ENCODE data around the gene ASPSCR1. TPM values are rescaled to one million over a fixed set of nuclear protein-coding genes. Genes with fewer than 3 reads are reported as not detected.
A peak's percentile ranks its signal among the peaks of the same experiment; 100 is the strongest.

Gene ASPSCR1
- total and polyA plus RNA-seq, 2 of the 13 experiments (the other 11 are each of a cell fraction or from before 2014, with no cell fraction given), result 274 to 314 TPM

- TF ChIP-seq ZBTB2 (CRISPR knock-in tag; IDR thresholded peaks at IDR 0.05; ENCODE audit: low read depth), result no peak
- TF ChIP-seq ZC3H13 (CRISPR knock-in tag; IDR thresholded peaks at IDR 0.05), result no peak
- TF ChIP-seq ZNF350 (CRISPR knock-in tag; IDR thresholded peaks at IDR 0.05; ENCODE audit: borderline replicate concordance, low read depth), result no peak; the same call in 1 of the 2 replicates
- no peak for TF ChIP-seq ZKSCAN8 (CRISPR knock-in tag; IDR thresholded peaks at IDR 0.05; ENCODE audit: borderline replicate concordance)
- no peak for TF ChIP-seq SMC3 (IDR thresholded peaks at IDR 0.05; ENCODE audit: low read length)
- no peak for TF ChIP-seq ZNF33A (CRISPR knock-in tag; IDR thresholded peaks at IDR 0.05; ENCODE audit: borderline replicate concordance)
- TF ChIP-seq NFYB (CRISPR knock-in tag; IDR thresholded peaks at IDR 0.05), result no peak
- no peak for TF ChIP-seq ZNF660 (CRISPR knock-in tag; IDR thresholded peaks at IDR 0.05; ENCODE audit: borderline replicate concordance, low read depth)
- no peak for TF ChIP-seq ZNF776 (CRISPR knock-in tag; IDR thresholded peaks at IDR 0.05)
- no peak for TF ChIP-seq ADNP (CRISPR knock-in tag; IDR thresholded peaks at IDR 0.05)
- TF ChIP-seq CERS6 (CRISPR knock-in tag; IDR thresholded peaks at IDR 0.05), result no peak
- TF ChIP-seq ESRRA (CRISPR knock-in tag; IDR thresholded peaks at IDR 0.05; ENCODE audit: low read depth), result 0 out of 2 replicates have a peak, but pooled peaks have one; percentile 18
- TF ChIP-seq ZNF83 (CRISPR knock-in tag; IDR thresholded peaks at IDR 0.05; ENCODE audit: borderline replicate concordance), result no peak
- TF ChIP-seq PCBP2 (optimal IDR thresholded peaks at IDR 0.05; ENCODE audit: low read depth, low read length, poor library complexity, severe bottlenecking), result no peak
- 0 out of 2 replicates have a peak, but pooled peaks have one; percentile 11 for TF ChIP-seq ZBTB34 (CRISPR knock-in tag; IDR thresholded peaks at IDR 0.05)
- TF ChIP-seq ZXDC (CRISPR knock-in tag; IDR thresholded peaks at IDR 0.05), result no peak; the same call in 1 of the 2 replicates
- no peak for TF ChIP-seq MTA3 (CRISPR knock-in tag; IDR thresholded peaks at IDR 0.05)
- TF ChIP-seq HDAC2 (CRISPR knock-in tag; IDR thresholded peaks at IDR 0.05), result 0 out of 2 replicates have a peak, but pooled peaks have one; percentile 49
- TF ChIP-seq ZSCAN12 (CRISPR knock-in tag; IDR thresholded peaks at IDR 0.05), result no peak
- peak in 1 of 2 experiments; percentile 28; a peak in 1 of 4 replicates for TF ChIP-seq POLR2A (IDR thresholded peaks at IDR 0.05; ENCODE audit: insufficient read depth in 1 of 2, low read depth in 2 of 2, low read length in 2 of 2)
- TF ChIP-seq MED13 (CRISPR knock-in tag; IDR thresholded peaks at IDR 0.05), result no peak
- TF ChIP-seq RCOR2 (CRISPR knock-in tag; IDR thresholded peaks at IDR 0.05), result no peak
- no peak for TF ChIP-seq ZFP1 (CRISPR knock-in tag; IDR thresholded peaks at IDR 0.05)
- TF ChIP-seq ZNF598 (CRISPR knock-in tag; IDR thresholded peaks at IDR 0.05; ENCODE audit: borderline replicate concordance), result peak; percentile 67; the same call in 1 of the 2 replicates
- TF ChIP-seq ZNF333 (CRISPR knock-in tag; IDR thresholded peaks at IDR 0.05; ENCODE audit: borderline replicate concordance), result 0 out of 2 replicates have a peak, but pooled peaks have one; percentile 20
Observed at GRCh38 chr17:81928544-81929252, 48.7 kb upstream of the ASPSCR1 start (continued).
